HEK293 (cell line): ENCODE data around the gene AK8.
A peak's percentile ranks its signal among the peaks of the same experiment; 100 is the strongest.

Experiments
- CTCF ChIA-PET: fragments of 350-600 bp; formaldehyde crosslinking; extraction: SDS; loops from one replicate; lab custom pipeline; 2021; ENCODE audit warnings: antibody characterized with exemption; lab: Yijun Ruan, JAX
- POLR2A ChIA-PET: fragments of 300-600 bp; formaldehyde crosslinking; extraction: SDS; loops from one replicate; lab custom pipeline; 2020; ENCODE audit warnings: antibody characterized with exemption, inconsistent platforms; lab: Yijun Ruan, JAX
- H3K27ac ChIP-seq: fragments of 200-500 bp; sonication (Bioruptor generic); 2 replicates; pipeline ENCODE4 v1.5.1; 2014; ENCODE audit warnings: low read depth, low read length, control low read depth, inconsistent platforms; ENCODE audit errors: extremely low read depth
- H3K36me3 ChIP-seq, 2 experiments: fragments of 200-500 bp in 1 of 2; sonication (Bioruptor generic) in 1 of 2; 1 replicate in 1 of 2; 2 replicates in 1 of 2; pipeline ENCODE4 v1.5.1; 2014 to 2017; ENCODE audit warnings: inconsistent platforms in 2 of 2, low read length in 2 of 2; ENCODE audit not compliant: control insufficient read depth in 2 of 2, insufficient read depth in 1 of 2
- H3K4me1 ChIP-seq: fragments of 200-500 bp; sonication (Bioruptor generic); 2 replicates; pipeline ENCODE4 v1.5.1; 2014; ENCODE audit warnings: mild to moderate bottlenecking, low read length, inconsistent platforms; ENCODE audit not compliant: control insufficient read depth, insufficient read depth
- H3K4me3 ChIP-seq: 2 replicates; pipeline ENCODE4 v1.5.1; 2011; ENCODE audit warnings: low read depth, mild to moderate bottlenecking, control low read depth, low read length, moderate library complexity
- H3K9me3 ChIP-seq: fragments of 200-500 bp; sonication (Bioruptor generic); 2 replicates; pipeline ENCODE4 v1.5.1; 2014; ENCODE audit warnings: low read depth, low read length, inconsistent platforms; ENCODE audit not compliant: control insufficient read depth, insufficient read depth
- OSR2 ChIP-seq: fragments of 450-650 bp; formaldehyde crosslinking; IDR thresholded peaks from 2 replicates; pipeline ENCODE4 v1.5.1; 2016; ENCODE audit warnings: missing biosample characterization, missing genetic modification characterization
- REST ChIP-seq: fragments of 450-650 bp; formaldehyde crosslinking; IDR thresholded peaks from 2 replicates; pipeline ENCODE4 v1.5.1; 2016; ENCODE audit warnings: missing biosample characterization, missing genetic modification characterization
- SETDB1 ChIP-seq: IDR thresholded peaks from one replicate; pipeline ENCODE4 v1.6.1; 2017; ENCODE audit warnings: mild to moderate bottlenecking, low read length, moderate library complexity, mixed read lengths; ENCODE audit not compliant: insufficient read length
- ZNF354C ChIP-seq: fragments of 450-650 bp; formaldehyde crosslinking; IDR thresholded peaks from 2 replicates; pipeline ENCODE4 v1.5.1; 2016; ENCODE audit warnings: missing biosample characterization, missing genetic modification characterization, low read depth, borderline replicate concordance
- ZNF366 ChIP-seq: fragments of 450-650 bp; formaldehyde crosslinking; conservative IDR thresholded peaks from 2 replicates; pipeline ENCODE4 v1.5.1; 2016; ENCODE audit warnings: missing biosample characterization, missing genetic modification characterization
- ZNF37A ChIP-seq: fragments of 450-650 bp; IDR thresholded peaks from 2 replicates; pipeline ENCODE4 v1.5.1; 2018; ENCODE audit warnings: missing biosample characterization, missing genetic modification characterization
- ZSCAN5A ChIP-seq: fragments of 450-650 bp; formaldehyde crosslinking; IDR thresholded peaks from 2 replicates; pipeline ENCODE4 v1.5.1; 2016; ENCODE audit warnings: missing biosample characterization, missing genetic modification characterization
- TF ChIP-seq, protein P1 (sequence below): fragments of 450-650 bp; formaldehyde crosslinking; IDR thresholded peaks from 2 replicates; pipeline ENCODE4 v1.5.1; 2016; ENCODE audit warnings: missing biosample characterization, missing genetic modification characterization
- TF ChIP-seq, protein P2 (sequence below): fragments of 450-650 bp; formaldehyde crosslinking; IDR thresholded peaks from 2 replicates; pipeline ENCODE4 v1.5.1; 2016; ENCODE audit warnings: missing biosample characterization, missing genetic modification characterization, borderline replicate concordance
- TF ChIP-seq, protein P3 (sequence below): IDR thresholded peaks from 2 replicates; pipeline ENCODE4 v1.6.1; 2011; ENCODE audit warnings: mild to moderate bottlenecking, low read depth, low read length, borderline replicate concordance

The AK8 gene

GRCh38 chr9:132788378-132788777 is 89.7 kb downstream of the AK8 start:
- no peak for TF ChIP-seq ZSCAN5A (tag by site-specific recombination)
- TF ChIP-seq SETDB1, result peak; percentile 50
- POLR2A ChIA-PET, result no interaction called here
- no peaks in the 10 kb centered on the region for H3K4me1 ChIP-seq
- no peaks in the 10 kb centered on the region for H3K9me3 ChIP-seq
- H3K4me3 ChIP-seq, result no peak overlapping the region
- H3K36me3 ChIP-seq, result no peaks in the 10 kb centered on the region
- CTCF ChIA-PET, result interaction anchor here (0.6 to 0.7 kb wide), 2 partner anchors 56 to 252 kb away, joined by 3 read pairs; no protein-coding TSS in a partner anchor
- no peak overlapping the region for H3K27ac ChIP-seq

DNA sequence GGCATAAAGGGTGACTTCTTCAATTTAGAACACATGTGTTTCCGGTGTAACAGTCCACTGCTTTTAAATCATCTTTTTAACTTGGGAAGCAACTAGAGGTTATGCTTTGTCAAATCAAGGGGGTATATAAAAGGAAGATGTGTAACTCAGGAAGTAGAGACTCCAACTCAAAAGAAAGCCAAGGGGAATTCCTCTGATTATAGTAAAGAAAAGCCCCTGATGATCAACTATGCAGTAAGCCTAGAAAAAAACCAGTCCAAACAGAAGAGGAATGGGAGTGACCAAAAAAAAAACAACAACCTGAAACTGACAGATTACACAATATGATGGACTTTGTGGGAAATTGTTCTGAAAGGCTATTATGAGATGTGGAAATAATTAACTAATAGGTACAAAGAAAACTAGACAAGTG is 90.3 kb downstream of the AK8 start:
- Histone ChIP-seq H3K4me1 (no peaks in the 10 kb centered on the region), H3K36me3 (no peaks in the 10 kb centered on the region), H3K27ac (no peak overlapping the region), H3K4me3 (no peak overlapping the region), H3K9me3 (no peaks in the 10 kb centered on the region)
- POLR2A ChIA-PET, result no interaction called here
- CTCF ChIA-PET, result interaction anchor here (0.7 kb wide), 1 partner anchor 251 kb away, joined by 3 read pairs; no protein-coding TSS in a partner anchor
- TF ChIP-seq ZNF37A (no peak), REST (tag by site-specific recombination) (no peak)

GRCh38 chr9:132784286-132784830 is 93.7 kb downstream of the AK8 start:
- Histone ChIP-seq H3K4me3 (no peak overlapping the region), H3K36me3 (no peaks in the 10 kb centered on the region), H3K4me1 (no peaks in the 10 kb centered on the region)
- POLR2A ChIA-PET, result no interaction called here
- CTCF ChIA-PET, result interaction anchor here (0.6 to 1.2 kb wide), 4 partner anchors 14 to 573 kb away, joined by 3 to 6 read pairs (median 4); no protein-coding TSS in a partner anchor
- TF ChIP-seq, protein P1, sequence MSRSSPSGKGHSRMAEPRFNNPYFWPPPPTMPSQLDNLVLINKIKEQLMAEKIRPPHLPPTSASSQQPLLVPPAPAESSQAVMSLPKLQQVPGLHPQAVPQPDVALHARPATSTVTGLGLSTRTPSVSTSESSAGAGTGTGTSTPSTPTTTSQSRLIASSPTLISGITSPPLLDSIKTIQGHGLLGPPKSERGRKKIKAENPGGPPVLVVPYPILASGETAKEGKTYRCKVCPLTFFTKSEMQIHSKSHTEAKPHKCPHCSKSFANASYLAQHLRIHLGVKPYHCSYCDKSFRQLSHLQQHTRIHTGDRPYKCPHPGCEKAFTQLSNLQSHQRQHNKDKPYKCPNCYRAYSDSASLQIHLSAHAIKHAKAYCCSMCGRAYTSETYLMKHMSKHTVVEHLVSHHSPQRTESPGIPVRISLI (tag by site-specific recombination), result no peak
- TF ChIP-seq SETDB1 (no peak), ZNF366 (tag by site-specific recombination) (peak; percentile 39; the same call in 1 of the 2 replicates), OSR2 (tag by site-specific recombination) (no peak), ZNF354C (tag by site-specific recombination) (no peak)
- TF ChIP-seq, protein P2, sequence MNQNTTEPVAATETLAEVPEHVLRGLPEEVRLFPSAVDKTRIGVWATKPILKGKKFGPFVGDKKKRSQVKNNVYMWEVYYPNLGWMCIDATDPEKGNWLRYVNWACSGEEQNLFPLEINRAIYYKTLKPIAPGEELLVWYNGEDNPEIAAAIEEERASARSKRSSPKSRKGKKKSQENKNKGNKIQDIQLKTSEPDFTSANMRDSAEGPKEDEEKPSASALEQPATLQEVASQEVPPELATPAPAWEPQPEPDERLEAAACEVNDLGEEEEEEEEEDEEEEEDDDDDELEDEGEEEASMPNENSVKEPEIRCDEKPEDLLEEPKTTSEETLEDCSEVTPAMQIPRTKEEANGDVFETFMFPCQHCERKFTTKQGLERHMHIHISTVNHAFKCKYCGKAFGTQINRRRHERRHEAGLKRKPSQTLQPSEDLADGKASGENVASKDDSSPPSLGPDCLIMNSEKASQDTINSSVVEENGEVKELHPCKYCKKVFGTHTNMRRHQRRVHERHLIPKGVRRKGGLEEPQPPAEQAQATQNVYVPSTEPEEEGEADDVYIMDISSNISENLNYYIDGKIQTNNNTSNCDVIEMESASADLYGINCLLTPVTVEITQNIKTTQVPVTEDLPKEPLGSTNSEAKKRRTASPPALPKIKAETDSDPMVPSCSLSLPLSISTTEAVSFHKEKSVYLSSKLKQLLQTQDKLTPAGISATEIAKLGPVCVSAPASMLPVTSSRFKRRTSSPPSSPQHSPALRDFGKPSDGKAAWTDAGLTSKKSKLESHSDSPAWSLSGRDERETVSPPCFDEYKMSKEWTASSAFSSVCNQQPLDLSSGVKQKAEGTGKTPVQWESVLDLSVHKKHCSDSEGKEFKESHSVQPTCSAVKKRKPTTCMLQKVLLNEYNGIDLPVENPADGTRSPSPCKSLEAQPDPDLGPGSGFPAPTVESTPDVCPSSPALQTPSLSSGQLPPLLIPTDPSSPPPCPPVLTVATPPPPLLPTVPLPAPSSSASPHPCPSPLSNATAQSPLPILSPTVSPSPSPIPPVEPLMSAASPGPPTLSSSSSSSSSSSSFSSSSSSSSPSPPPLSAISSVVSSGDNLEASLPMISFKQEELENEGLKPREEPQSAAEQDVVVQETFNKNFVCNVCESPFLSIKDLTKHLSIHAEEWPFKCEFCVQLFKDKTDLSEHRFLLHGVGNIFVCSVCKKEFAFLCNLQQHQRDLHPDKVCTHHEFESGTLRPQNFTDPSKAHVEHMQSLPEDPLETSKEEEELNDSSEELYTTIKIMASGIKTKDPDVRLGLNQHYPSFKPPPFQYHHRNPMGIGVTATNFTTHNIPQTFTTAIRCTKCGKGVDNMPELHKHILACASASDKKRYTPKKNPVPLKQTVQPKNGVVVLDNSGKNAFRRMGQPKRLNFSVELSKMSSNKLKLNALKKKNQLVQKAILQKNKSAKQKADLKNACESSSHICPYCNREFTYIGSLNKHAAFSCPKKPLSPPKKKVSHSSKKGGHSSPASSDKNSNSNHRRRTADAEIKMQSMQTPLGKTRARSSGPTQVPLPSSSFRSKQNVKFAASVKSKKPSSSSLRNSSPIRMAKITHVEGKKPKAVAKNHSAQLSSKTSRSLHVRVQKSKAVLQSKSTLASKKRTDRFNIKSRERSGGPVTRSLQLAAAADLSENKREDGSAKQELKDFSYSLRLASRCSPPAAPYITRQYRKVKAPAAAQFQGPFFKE (tag by site-specific recombination), result no peak
- TF ChIP-seq, protein P3, sequence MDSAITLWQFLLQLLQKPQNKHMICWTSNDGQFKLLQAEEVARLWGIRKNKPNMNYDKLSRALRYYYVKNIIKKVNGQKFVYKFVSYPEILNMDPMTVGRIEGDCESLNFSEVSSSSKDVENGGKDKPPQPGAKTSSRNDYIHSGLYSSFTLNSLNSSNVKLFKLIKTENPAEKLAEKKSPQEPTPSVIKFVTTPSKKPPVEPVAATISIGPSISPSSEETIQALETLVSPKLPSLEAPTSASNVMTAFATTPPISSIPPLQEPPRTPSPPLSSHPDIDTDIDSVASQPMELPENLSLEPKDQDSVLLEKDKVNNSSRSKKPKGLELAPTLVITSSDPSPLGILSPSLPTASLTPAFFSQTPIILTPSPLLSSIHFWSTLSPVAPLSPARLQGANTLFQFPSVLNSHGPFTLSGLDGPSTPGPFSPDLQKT, result no peak
- TF ChIP-seq, all 188 proteins: peak for 1
- H3K27ac ChIP-seq, result no peak overlapping the region
- H3K9me3 ChIP-seq, result no peaks in the 10 kb centered on the region
